Spleen (tissue), 7 donors: ENCODE measurements around the gene ACOXL.

Experiments
- CTCF ChIP-seq, 11 experiments: fragments of 200-600 bp in 7 of 11; fragments of 450-650 bp in 4 of 11; sonication (generic) in 4 of 11; IDR thresholded peaks in 8 of 11; conservative IDR thresholded peaks in 3 of 11; 1 replicate in 7 of 11; 2 replicates in 4 of 11; pipeline versions ENCODE4 v1.4.0 to v1.8.0; 2016 to 2021; ENCODE audit warnings: antibody characterized with exemption in 11 of 11, inconsistent platforms in 4 of 11, mild to moderate bottlenecking in 1 of 11
- POLR2A ChIP-seq, 3 donors: fragments of 450-650 bp; IDR thresholded peaks; one replicate each; pipeline ENCODE4 v1.5.1; 2017; ENCODE audit warnings: antibody characterized with exemption in 3 of 3, mild to moderate bottlenecking in 1 of 3
- donor health status: DM: no; HTN: no; CAD: no; lungs with moderate emphysema.
- donor health status: DM: no; HTN: no; CAD: no.
- donor health status: DM: no; HTN: no; CAD: no.

- no peak for TF ChIP-seq CTCF (IDR thresholded peaks at IDR 0.05 in 8 of 11, conservative IDR thresholded peaks at IDR 0.05 in 3 of 11)
- TF ChIP-seq POLR2A (IDR thresholded peaks at IDR 0.05), result no peak
Observed at GRCh38 chr2:110725370-110725769, 7.0 kb upstream of the ACOXL start.
